ENCODE results near the gene DUSP1. TPM values are rescaled to one million over a fixed set of nuclear protein-coding genes. Genes with fewer than 3 reads are reported as not detected.

Gene DUSP1
- total and polyA plus RNA-seq, 2 of the 13 experiments (the other 11 are each of a cell fraction or from before 2014, with no cell fraction given), result 27.1 to 55.5 TPM

DNA sequence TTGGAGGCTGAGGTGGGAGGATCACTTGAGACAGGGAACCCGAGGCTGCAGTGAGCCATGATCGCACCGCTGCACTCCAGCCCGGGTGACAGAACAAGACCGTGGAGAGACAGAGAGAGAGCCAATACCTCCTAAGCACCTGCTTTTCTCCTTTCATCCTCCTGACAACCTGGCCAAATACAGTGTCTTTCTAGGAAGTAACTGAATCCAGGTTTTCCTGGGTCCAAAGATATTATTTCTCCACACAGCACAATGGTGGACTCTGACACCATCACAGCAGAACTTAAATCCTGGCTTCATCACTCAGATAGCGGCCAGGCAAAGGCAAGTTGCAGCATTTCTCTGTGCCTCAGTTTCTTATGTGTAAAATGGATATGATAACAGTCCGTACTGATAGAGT, 21.9 kb downstream of the DUSP1 start:
- Histone ChIP-seq H3K36me3 (replicated peaks in 1 of 2; ENCODE audit: control insufficient read depth in 1 of 2, insufficient read depth in 2 of 2, low read length in 2 of 2) (no peaks in the 10 kb centered on the region), H3K4me3 (replicated peaks in 1 of 3; ENCODE audit: insufficient read depth in 1 of 3, low read depth in 2 of 3, low read length in 3 of 3) (no peak overlapping the region), H3K4me1 (ENCODE audit: insufficient read depth, low read length) (peaks cover 21% of the 10 kb centered on the region), H3K9ac (ENCODE audit: insufficient read depth, low read depth, low read length) (no peak overlapping the region), H3K27me3 (ENCODE audit: control insufficient read depth in 1 of 2, insufficient read depth in 2 of 2, low read length in 2 of 2) (peaks cover 3 to 16% of the 10 kb centered on the region in 2 experiments; a peak in 2 of 5 replicates), H2AFZ (ENCODE audit: low read length) (no peak overlapping the region), H3K9me3 (ENCODE audit: low read length) (no peaks in the 10 kb centered on the region), H3K27ac (ENCODE audit: extremely low read length, insufficient read depth, low read length) (no peak overlapping the region), H3K4me2 (ENCODE audit: low read depth, low read length) (no peak overlapping the region; the same call in 1 of the 2 replicates), H3K79me2 (ENCODE audit: insufficient read depth, low read length) (no peaks in the 10 kb centered on the region), H4K20me1 (ENCODE audit: insufficient read depth, low read length) (no peaks in the 10 kb centered on the region)
- peak; percentile 36 for FAIRE-seq
- in situ Hi-C loops (cut with HindIII; ENCODE audit: extremely low pct_ligation_motif_present, low pct_unique_long_range_greater_than_20kb) (no loop called here), intact Hi-C loops (cut with micrococcal nuclease; ENCODE audit: unreplicated experiment) (no loop called here)
- no peak for DNase-seq (ENCODE audit: low spot score)
- ATAC-seq, result peak; percentile 51; the same call in 2 of the 3 replicates
- 44% methylated on average over 7 of the region's 7 CpGs for WGBS (ENCODE audit: low lambda C conversion rate)
- BruUV-seq (replicated peaks), result no TSS peak
- ChIA-PET POLR2A (interaction anchor here (0.7 kb wide), 1 partner anchor 16 kb away, joined by 3 read pairs; no protein-coding TSS in a partner anchor), CTCF (ENCODE audit: low intra/inter-chr PET ratio, low total read pairs) (no interaction called here)
- TF ChIP-seq ZNF850 (CRISPR knock-in tag; conservative IDR thresholded peaks at IDR 0.05) (no peak), TBL1XR1 (IDR thresholded peaks at IDR 0.05; ENCODE audit: borderline replicate concordance, low read length, partially characterized antibody) (no peak), TP53 (CRISPR knock-in tag; conservative IDR thresholded peaks at IDR 0.05) (no peak), ZNF282 (IDR thresholded peaks at IDR 0.05; ENCODE audit: partially characterized antibody) (no peak), PRMT3 (CRISPR knock-in tag; IDR thresholded peaks at IDR 0.05; ENCODE audit: borderline replicate concordance, low read depth) (no peak), RAD51 (IDR thresholded peaks at IDR 0.05; ENCODE audit: borderline replicate concordance) (no peak), BCL6 (CRISPR knock-in tag; IDR thresholded peaks at IDR 0.05) (peak; percentile 94), NCOR1 (IDR thresholded peaks at IDR 0.05; ENCODE audit: borderline replicate concordance, low read length) (peak; percentile 53; the same call in 1 of the 2 replicates), HMG20B (CRISPR knock-in tag; conservative IDR thresholded peaks at IDR 0.05) (no peak), SMARCE1 (IDR thresholded peaks at IDR 0.05; ENCODE audit: borderline replicate concordance) (no peak), ZNF205 (CRISPR knock-in tag; IDR thresholded peaks at IDR 0.05) (peak; percentile 98), ZNF562 (CRISPR knock-in tag; IDR thresholded peaks at IDR 0.05; ENCODE audit: borderline replicate concordance) (no peak), MLLT10 (CRISPR knock-in tag; IDR thresholded peaks at IDR 0.05) (no peak), ZSCAN22 (CRISPR knock-in tag; IDR thresholded peaks at IDR 0.05) (no peak), NBN (conservative IDR thresholded peaks at IDR 0.05) (no peak), ZNF326 (CRISPR knock-in tag; IDR thresholded peaks at IDR 0.05; ENCODE audit: borderline replicate concordance) (no peak), HNF4A (CRISPR knock-in tag; IDR thresholded peaks at IDR 0.05) (peak; percentile 61), SOX6 (IDR thresholded peaks at IDR 0.05) (no peak), SOX6 (CRISPR knock-in tag; IDR thresholded peaks at IDR 0.05) (peak; percentile 23; the same call in 1 of the 2 replicates), SALL1 (CRISPR knock-in tag; IDR thresholded peaks at IDR 0.05) (no peak)
- TF ChIP-seq, protein P1, sequence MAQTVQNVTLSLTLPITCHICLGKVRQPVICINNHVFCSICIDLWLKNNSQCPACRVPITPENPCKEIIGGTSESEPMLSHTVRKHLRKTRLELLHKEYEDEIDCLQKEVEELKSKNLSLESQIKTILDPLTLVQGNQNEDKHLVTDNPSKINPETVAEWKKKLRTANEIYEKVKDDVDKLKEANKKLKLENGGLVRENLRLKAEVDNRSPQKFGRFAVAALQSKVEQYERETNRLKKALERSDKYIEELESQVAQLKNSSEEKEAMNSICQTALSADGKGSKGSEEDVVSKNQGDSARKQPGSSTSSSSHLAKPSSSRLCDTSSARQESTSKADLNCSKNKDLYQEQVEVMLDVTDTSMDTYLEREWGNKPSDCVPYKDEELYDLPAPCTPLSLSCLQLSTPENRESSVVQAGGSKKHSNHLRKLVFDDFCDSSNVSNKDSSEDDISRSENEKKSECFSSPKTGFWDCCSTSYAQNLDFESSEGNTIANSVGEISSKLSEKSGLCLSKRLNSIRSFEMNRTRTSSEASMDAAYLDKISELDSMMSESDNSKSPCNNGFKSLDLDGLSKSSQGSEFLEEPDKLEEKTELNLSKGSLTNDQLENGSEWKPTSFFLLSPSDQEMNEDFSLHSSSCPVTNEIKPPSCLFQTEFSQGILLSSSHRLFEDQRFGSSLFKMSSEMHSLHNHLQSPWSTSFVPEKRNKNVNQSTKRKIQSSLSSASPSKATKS (CRISPR knock-in tag; IDR thresholded peaks at IDR 0.05), result no peak
- TF ChIP-seq, protein P2, sequence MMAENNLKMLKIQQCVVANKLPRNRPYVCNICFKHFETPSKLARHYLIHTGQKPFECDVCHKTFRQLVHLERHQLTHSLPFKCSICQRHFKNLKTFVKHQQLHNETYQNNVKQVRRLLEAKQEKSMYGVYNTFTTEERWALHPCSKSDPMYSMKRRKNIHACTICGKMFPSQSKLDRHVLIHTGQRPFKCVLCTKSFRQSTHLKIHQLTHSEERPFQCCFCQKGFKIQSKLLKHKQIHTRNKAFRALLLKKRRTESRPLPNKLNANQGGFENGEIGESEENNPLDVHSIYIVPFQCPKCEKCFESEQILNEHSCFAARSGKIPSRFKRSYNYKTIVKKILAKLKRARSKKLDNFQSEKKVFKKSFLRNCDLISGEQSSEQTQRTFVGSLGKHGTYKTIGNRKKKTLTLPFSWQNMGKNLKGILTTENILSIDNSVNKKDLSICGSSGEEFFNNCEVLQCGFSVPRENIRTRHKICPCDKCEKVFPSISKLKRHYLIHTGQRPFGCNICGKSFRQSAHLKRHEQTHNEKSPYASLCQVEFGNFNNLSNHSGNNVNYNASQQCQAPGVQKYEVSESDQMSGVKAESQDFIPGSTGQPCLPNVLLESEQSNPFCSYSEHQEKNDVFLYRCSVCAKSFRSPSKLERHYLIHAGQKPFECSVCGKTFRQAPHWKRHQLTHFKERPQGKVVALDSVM (CRISPR knock-in tag; IDR thresholded peaks at IDR 0.05), result peak; percentile 40; the same call in 1 of the 2 replicates
- TF ChIP-seq, protein P3, sequence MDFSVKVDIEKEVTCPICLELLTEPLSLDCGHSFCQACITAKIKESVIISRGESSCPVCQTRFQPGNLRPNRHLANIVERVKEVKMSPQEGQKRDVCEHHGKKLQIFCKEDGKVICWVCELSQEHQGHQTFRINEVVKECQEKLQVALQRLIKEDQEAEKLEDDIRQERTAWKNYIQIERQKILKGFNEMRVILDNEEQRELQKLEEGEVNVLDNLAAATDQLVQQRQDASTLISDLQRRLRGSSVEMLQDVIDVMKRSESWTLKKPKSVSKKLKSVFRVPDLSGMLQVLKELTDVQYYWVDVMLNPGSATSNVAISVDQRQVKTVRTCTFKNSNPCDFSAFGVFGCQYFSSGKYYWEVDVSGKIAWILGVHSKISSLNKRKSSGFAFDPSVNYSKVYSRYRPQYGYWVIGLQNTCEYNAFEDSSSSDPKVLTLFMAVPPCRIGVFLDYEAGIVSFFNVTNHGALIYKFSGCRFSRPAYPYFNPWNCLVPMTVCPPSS (IDR thresholded peaks at IDR 0.05), result no peak
